Measurements from ENCODE around the gene BARX2.

DNA sequence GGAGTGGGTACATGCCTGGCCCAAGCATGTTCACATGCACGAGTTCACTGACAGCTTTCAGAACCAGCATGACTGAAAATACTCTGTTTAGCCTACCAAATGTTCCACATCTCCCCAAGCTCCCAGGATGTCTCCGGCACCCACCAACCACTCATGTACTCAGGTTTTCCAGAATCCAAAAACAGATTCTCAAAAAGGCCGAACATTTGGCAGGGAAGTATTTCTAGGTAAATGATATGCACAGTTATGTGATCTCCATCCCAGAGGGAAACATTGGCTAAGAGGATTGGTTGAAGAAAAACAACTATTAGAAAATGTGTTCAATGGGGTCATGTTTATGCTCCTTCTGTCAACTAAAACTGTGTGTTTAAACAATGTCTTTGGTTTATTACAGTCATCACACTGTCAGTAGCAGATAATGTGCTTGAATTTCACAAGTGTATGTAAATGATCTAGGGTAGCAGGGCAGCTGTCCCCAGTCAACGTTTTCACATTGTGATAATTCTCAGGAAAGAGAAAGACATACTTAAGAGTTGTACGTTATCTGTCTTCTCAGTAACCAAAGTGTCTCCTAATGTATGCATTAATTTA is 52.3 kb downstream of the BARX2 start:
- TF ChIP-seq POLR2A (IDR thresholded peaks at IDR 0.05; ENCODE audit: low read length): no peak
- TF ChIP-seq GATA1 (IDR thresholded peaks at IDR 0.05; ENCODE audit: low read depth, low read length): no peak
